SU-DHL-6 (cell line): ENCODE data around the gene WWOX.

Experiments used
- H2AFZ ChIP-seq: fragments of 200-600 bp; sonication (generic); 2 replicates; pipeline ENCODE4 v1.6.1; 2014; ENCODE audit warnings: low read depth, mild to moderate bottlenecking, moderate library complexity, mixed read lengths, antibody characterized with exemption, low read length; ENCODE audit not compliant: severe bottlenecking
- H3F3A ChIP-seq: fragments of 200-600 bp; shearing (Covaris generic); 2 replicates; pipeline ENCODE4 v1.6.0; 2016; ENCODE audit warnings: antibody characterized with exemption, mild to moderate bottlenecking; ENCODE audit not compliant: insufficient read depth
- H3K27ac ChIP-seq: fragments of 200-600 bp; sonication (generic); 2 replicates; pipeline ENCODE4 v1.5.1; 2016; ENCODE audit warnings: low read depth, mild to moderate bottlenecking, low read length, moderate library complexity, mixed read lengths
- H3K27me3 ChIP-seq: fragments of 200-600 bp; sonication (generic), shearing (Covaris generic); 2 replicates; pipeline ENCODE4 v1.6.0; 2014; ENCODE audit warnings: mild to moderate bottlenecking, low read length
- H3K36me3 ChIP-seq: fragments of 200-600 bp; sonication (generic); 2 replicates; pipeline ENCODE4 v1.6.1; 2014; ENCODE audit warnings: mild to moderate bottlenecking, low read length, mixed read lengths
- H3K4me2 ChIP-seq: fragments of 300-600, 200-600 bp; shearing (Covaris generic), sonication (generic); 2 replicates; pipeline ENCODE4 v1.6.0; 2014; ENCODE audit warnings: low read length, low read depth, mild to moderate bottlenecking; ENCODE audit not compliant: poor library complexity, severe bottlenecking
- H3K4me3 ChIP-seq: fragments of 200-600 bp; sonication (generic); 2 replicates; pipeline ENCODE4 v1.5.1; 2014; ENCODE audit warnings: antibody characterized with exemption, low read length, mild to moderate bottlenecking, mixed read lengths; ENCODE audit not compliant: insufficient read depth, poor library complexity, severe bottlenecking
- H3K79me2 ChIP-seq: fragments of 200-600 bp; sonication (generic); 2 replicates; pipeline ENCODE4 v1.6.1; 2014; ENCODE audit warnings: mild to moderate bottlenecking, low read length, moderate library complexity; ENCODE audit not compliant: insufficient read depth
- H3K9ac ChIP-seq: fragments of 200-600 bp; sonication (generic); 2 replicates; pipeline ENCODE4 v1.7.0; 2014; ENCODE audit warnings: mild to moderate bottlenecking, low read length
- H3K9me2 ChIP-seq: fragments of 200-600 bp; sonication (generic); replicated peaks from 2 replicates; pipeline ENCODE4 v1.6.1; 2014; ENCODE audit warnings: low read length; ENCODE audit not compliant: insufficient read depth
- H3K9me3 ChIP-seq: fragments of 200-600 bp; sonication (generic); 2 replicates; pipeline ENCODE4 v1.6.1; 2014; ENCODE audit warnings: low read length, mixed read lengths; ENCODE audit not compliant: insufficient read depth
- H4K20me1 ChIP-seq: fragments of 200-600 bp; sonication (generic); 2 replicates; pipeline ENCODE4 v1.6.1; 2014; ENCODE audit warnings: low read depth, mild to moderate bottlenecking, antibody characterized with exemption, low read length, moderate library complexity, mixed read lengths
- CTCF ChIP-seq: fragments of 200-600 bp; sonication (generic); IDR thresholded peaks from one replicate; pipeline ENCODE4 v1.5.1; 2017; ENCODE audit warnings: antibody characterized with exemption, mild to moderate bottlenecking, low read length, moderate library complexity; ENCODE audit not compliant: insufficient read depth, poor library complexity, severe bottlenecking
- EZH2phosphoT487 ChIP-seq: fragments of 200-600 bp; sonication (generic), shearing (Covaris generic); conservative IDR thresholded peaks from 2 replicates; pipeline ENCODE4 v1.6.1; 2018; ENCODE audit warnings: mild to moderate bottlenecking, antibody characterized with exemption, low read length, moderate library complexity, mixed read lengths

WWOX gene

GRCh38 chr16:78126662-78127061 is 27.2 kb downstream of the WWOX start:
- Histone ChIP-seq H3K9me3 (no peaks in the 10 kb centered on the region), H3K27me3 (no peaks in the 10 kb centered on the region), H3K27ac (no peak overlapping the region)

DNA sequence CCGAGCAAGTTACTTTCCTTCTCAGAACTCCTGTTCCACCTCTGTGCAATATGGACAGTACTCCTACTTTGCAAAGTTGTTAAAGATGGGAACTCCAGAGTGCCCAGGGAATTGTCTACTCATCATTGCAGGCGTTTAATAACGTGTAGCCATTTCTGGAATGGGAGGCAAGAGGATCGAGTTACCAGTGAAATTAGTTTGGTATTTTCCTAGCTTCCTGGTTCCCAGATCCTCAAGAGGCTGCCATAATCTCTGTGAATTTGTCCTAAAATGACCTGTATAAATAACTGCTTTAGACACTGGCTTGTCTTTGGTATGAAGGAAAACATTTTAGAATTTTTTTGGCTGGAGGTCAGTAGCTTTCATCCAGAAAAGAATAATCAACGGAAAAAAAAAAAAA is 27.7 kb downstream of the WWOX start:
- TF ChIP-seq EZH2phosphoT487 (no peak), CTCF (no peak)
- H3K4me3 ChIP-seq, result no peak overlapping the region

More at GRCh38 chr16:78126662-78127061, 27.2 kb downstream of the WWOX start:
- no peaks in the 10 kb centered on the region for H3K9me2 ChIP-seq
- H3K36me3 ChIP-seq, result no peaks in the 10 kb centered on the region
- H2AFZ ChIP-seq, result no peak overlapping the region
- TF ChIP-seq CTCF, result no peak
- TF ChIP-seq EZH2phosphoT487, result no peak
- H3F3A ChIP-seq, result no peaks in the 10 kb centered on the region
- H3K79me2 ChIP-seq, result peaks cover 15% of the 10 kb centered on the region; the same call in 1 of the 2 replicates
- H3K4me3 ChIP-seq, result no peak overlapping the region
- H3K4me2 ChIP-seq, result no peak overlapping the region
- H3K9ac ChIP-seq, result no peak overlapping the region
- no peaks in the 10 kb centered on the region for H4K20me1 ChIP-seq

DNA sequence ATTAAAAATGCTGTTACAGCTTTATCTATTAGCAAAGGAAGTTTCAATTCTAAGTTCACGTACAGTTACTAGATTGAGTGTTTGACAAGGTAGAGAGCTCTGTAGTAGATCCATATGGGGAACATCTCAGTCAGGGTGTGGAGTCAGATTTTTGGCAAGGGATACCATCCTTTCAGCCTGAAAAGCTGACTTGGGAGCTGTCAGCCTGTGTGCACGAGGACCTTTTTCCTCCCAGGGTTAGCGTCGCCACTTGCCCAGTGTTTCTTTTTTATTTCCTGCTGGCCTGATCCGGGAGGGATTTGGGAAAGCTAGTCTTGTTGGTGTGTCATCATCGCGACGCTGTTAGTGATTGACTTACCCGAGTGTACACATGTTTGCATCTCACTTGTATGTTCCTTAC is 29.5 kb downstream of the WWOX start:
- Histone ChIP-seq H3K27ac (no peak overlapping the region), H3K9me2 (no peaks in the 10 kb centered on the region), H4K20me1 (no peaks in the 10 kb centered on the region), H3K4me3 (no peak overlapping the region), H3K79me2 (peaks cover 15% of the 10 kb centered on the region; the same call in 1 of the 2 replicates), H3K27me3 (no peaks in the 10 kb centered on the region), H3F3A (no peaks in the 10 kb centered on the region), H2AFZ (no peak overlapping the region), H3K9me3 (no peaks in the 10 kb centered on the region), H3K36me3 (no peaks in the 10 kb centered on the region), H3K9ac (no peak overlapping the region), H3K4me2 (no peak overlapping the region)
- TF ChIP-seq EZH2phosphoT487, result no peak
- TF ChIP-seq CTCF, result no peak

More for the DNA sequence above, 27.7 kb downstream of the WWOX start:
- no peaks in the 10 kb centered on the region for H3K36me3 ChIP-seq
- H4K20me1 ChIP-seq, result no peaks in the 10 kb centered on the region
- no peak overlapping the region for H3K4me2 ChIP-seq
- H3K9ac ChIP-seq, result no peak overlapping the region
- H3K27ac ChIP-seq, result no peak overlapping the region
- no peaks in the 10 kb centered on the region for H3K9me3 ChIP-seq
- H2AFZ ChIP-seq, result no peak overlapping the region
- H3K9me2 ChIP-seq, result no peaks in the 10 kb centered on the region
- no peaks in the 10 kb centered on the region for H3K27me3 ChIP-seq
- H3F3A ChIP-seq, result no peaks in the 10 kb centered on the region
- H3K79me2 ChIP-seq, result peaks cover 15% of the 10 kb centered on the region; the same call in 1 of the 2 replicates
